Measurements from ENCODE around the gene SENP6.

- TF ChIP-seq PKNOX1 (IDR thresholded peaks at IDR 0.05) (no peak), FOXK2 (IDR thresholded peaks at IDR 0.05) (no peak), SUZ12 (IDR thresholded peaks at IDR 0.05) (no peak), SP1 (IDR thresholded peaks at IDR 0.05) (no peak), FOXA1 (IDR thresholded peaks at IDR 0.05) (no peak), NFRKB (IDR thresholded peaks at IDR 0.05) (no peak), ZNF384 (IDR thresholded peaks at IDR 0.05) (no peak), FOXM1 (IDR thresholded peaks at IDR 0.05; ENCODE audit: borderline replicate concordance) (no peak), HDGF (IDR thresholded peaks at IDR 0.05; ENCODE audit: borderline replicate concordance) (no peak), TARDBP (IDR thresholded peaks at IDR 0.05) (no peak), LEF1 (IDR thresholded peaks at IDR 0.05; ENCODE audit: borderline replicate concordance) (no peak), BHLHE40 (IDR thresholded peaks at IDR 0.05; ENCODE audit: borderline replicate concordance) (no peak), ELF4 (IDR thresholded peaks at IDR 0.05) (no peak), ARNT (IDR thresholded peaks at IDR 0.05) (no peak)
These were observed 41.5 kb downstream of the SENP6 start for GRCh38 chr6:75643173-75643572.

Data from HEK293T (cell line).